Astrocyte (in vitro differentiated cells and primary cell): Measurements from ENCODE around the gene KBTBD7.

Source experiments
- EZH2 ChIP-seq: IDR thresholded peaks from 2 replicates; pipeline ENCODE4 v1.6.1; 2012; ENCODE audit warnings: mild to moderate bottlenecking, low read length, inconsistent platforms; ENCODE audit not compliant: insufficient read depth
- TF ChIP-seq, protein P1 (sequence below): IDR thresholded peaks from 2 replicates; pipeline ENCODE4 v1.5.1; 2011; ENCODE audit warnings: low read depth, mild to moderate bottlenecking, inconsistent platforms, low read length, moderate library complexity; ENCODE audit not compliant: insufficient read depth

DNA sequence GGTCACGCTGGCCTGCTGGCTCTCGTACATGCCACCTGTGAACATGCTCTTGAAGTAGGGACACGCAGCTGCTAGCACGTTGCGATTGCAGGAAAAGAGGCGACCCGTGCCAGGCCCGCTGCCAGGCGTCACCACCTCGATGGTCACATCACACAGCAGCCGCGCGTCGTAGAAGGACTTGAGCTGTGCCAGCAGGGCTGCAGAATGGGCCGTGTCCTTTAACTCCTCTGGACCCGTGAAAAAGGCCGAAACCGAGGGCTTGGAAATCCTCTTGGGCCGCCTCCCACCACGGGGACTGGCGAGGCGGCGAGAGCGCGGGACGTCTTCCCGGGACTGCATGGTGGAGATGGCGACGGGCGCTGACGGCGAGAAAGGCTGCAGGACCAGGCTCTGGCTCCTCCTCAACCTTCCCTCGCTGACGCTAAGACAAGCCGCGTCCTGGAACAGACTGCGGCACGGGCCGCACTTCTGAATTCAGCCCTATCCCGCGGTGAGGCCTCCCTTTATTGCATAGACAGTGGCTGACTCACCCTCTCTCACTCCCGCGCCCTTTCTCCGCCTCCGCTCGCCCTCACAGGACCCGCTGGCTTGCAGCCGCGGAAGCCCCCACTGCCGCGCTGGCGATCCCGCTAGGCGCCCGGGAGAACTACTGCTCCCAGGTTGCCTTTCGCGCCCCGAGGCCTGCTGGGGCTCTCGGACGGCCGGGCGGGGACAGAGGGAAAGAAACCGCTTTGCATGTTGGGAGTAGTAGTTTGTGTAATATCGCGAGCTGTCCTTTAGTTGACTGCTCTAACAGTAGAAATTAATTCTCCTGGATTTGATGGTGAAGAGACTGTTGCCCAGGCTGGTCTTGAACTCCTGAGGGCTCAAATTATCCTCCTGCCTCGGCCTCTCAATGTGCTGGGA is at the start of gene KBTBD7:
- TF ChIP-seq, protein P1, sequence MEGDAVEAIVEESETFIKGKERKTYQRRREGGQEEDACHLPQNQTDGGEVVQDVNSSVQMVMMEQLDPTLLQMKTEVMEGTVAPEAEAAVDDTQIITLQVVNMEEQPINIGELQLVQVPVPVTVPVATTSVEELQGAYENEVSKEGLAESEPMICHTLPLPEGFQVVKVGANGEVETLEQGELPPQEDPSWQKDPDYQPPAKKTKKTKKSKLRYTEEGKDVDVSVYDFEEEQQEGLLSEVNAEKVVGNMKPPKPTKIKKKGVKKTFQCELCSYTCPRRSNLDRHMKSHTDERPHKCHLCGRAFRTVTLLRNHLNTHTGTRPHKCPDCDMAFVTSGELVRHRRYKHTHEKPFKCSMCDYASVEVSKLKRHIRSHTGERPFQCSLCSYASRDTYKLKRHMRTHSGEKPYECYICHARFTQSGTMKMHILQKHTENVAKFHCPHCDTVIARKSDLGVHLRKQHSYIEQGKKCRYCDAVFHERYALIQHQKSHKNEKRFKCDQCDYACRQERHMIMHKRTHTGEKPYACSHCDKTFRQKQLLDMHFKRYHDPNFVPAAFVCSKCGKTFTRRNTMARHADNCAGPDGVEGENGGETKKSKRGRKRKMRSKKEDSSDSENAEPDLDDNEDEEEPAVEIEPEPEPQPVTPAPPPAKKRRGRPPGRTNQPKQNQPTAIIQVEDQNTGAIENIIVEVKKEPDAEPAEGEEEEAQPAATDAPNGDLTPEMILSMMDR, result no peak
- TF ChIP-seq EZH2, result no peak
